Islet of Langerhans (tissue), 1 donor: ENCODE measurements around the gene ACOX3.

Experiments
- FAIRE-seq: peaks from one replicate; lab custom pipeline; 2011; peaks lifted over from hg19 to GRCh38; lab: Jason Lieb, UNC

The ACOX3 gene

GRCh38 chr4:8467016-8467415, 26.5 kb upstream of the ACOX3 start:
- FAIRE-seq: no peak

GRCh38 chr4:8465615-8466611, 25.4 kb upstream of the ACOX3 start:
- no peak for FAIRE-seq

- FAIRE-seq: no peak
Observed at GRCh38 chr4:8464381-8464780, 23.9 kb upstream of the ACOX3 start.

- FAIRE-seq: no peak
Observed at GRCh38 chr4:8463811-8464210, 23.3 kb upstream of the ACOX3 start.

GRCh38 chr4:8461616-8462015, 21.1 kb upstream of the ACOX3 start:
- no peak for FAIRE-seq

- no peak for FAIRE-seq
Observed at GRCh38 chr4:8461086-8461485, 20.6 kb upstream of the ACOX3 start.

GRCh38 chr4:8459867-8460445, 19.4 kb upstream of the ACOX3 start:
- no peak for FAIRE-seq

- no peak for FAIRE-seq
Observed at GRCh38 chr4:8457646-8458252, 17.2 kb upstream of the ACOX3 start.

- no peak for FAIRE-seq
Observed at GRCh38 chr4:8453957-8454356, 13.4 kb upstream of the ACOX3 start.

- FAIRE-seq: no peak
Observed at GRCh38 chr4:8451440-8452182, 11.1 kb upstream of the ACOX3 start.

- no peak for FAIRE-seq
Observed at GRCh38 chr4:8446122-8446521, 5.6 kb upstream of the ACOX3 start.

- FAIRE-seq: no peak
Observed at GRCh38 chr4:8443801-8444200, 3.3 kb upstream of the ACOX3 start.

GRCh38 chr4:8442596-8443358, 2.3 kb upstream of the ACOX3 start:
- FAIRE-seq: no peak

- no peak for FAIRE-seq
Observed at GRCh38 chr4:8441499-8442091, 1.1 kb upstream of the ACOX3 start.

GRCh38 chr4:8439914-8440491, 520 bp downstream of the ACOX3 start:
- no peak for FAIRE-seq

GRCh38 chr4:8439168-8439567, 1.4 kb downstream of the ACOX3 start:
- no peak for FAIRE-seq

GRCh38 chr4:8438743-8439142, 1.8 kb downstream of the ACOX3 start:
- FAIRE-seq: no peak

GRCh38 chr4:8437281-8437680, 3.2 kb downstream of the ACOX3 start:
- FAIRE-seq: no peak

GRCh38 chr4:8435656-8436121, 4.8 kb downstream of the ACOX3 start:
- FAIRE-seq: no peak

GRCh38 chr4:8434251-8435073, 6.1 kb downstream of the ACOX3 start:
- FAIRE-seq: no peak
